Endothelial cell of umbilical vein (primary cell): ENCODE data around the gene IQSEC3. TPM values are rescaled to one million over a fixed set of nuclear protein-coding genes. Genes with fewer than 3 reads are reported as not detected.

Experiments
- BruUV-seq: library from RNA; stranded (reverse); fragments of 400-500 nt; replicated peaks from 2 replicates; lab custom pipeline; 2021; lab: Mats Ljungman, UMichigan
- CTCF ChIA-PET: fragments of 300-600, 350-600 bp; sonication (Branson Sonifier 250); formaldehyde crosslinking; loops from one replicate; lab custom pipeline; 2021; ENCODE audit warnings: antibody characterized with exemption, inconsistent platforms; lab: Charles Lee
- POLR2A ChIA-PET: fragments of 300-600, 350-600 bp; sonication (Branson Sonifier 250); formaldehyde crosslinking; loops from one replicate; lab custom pipeline; 2021; ENCODE audit warnings: antibody characterized with exemption, inconsistent platforms; lab: Charles Lee
- DNase-seq: peaks from one replicate; pipeline ENCODE4 v3.0.0-alpha.2; 2011; ENCODE audit warnings: low read depth, low spot score
- FAIRE-seq: peaks from 2 replicates; lab custom pipeline; 2011; peaks lifted over from hg19 to GRCh38; lab: Jason Lieb, UNC
- H2AFZ ChIP-seq: 2 replicates; pipeline ENCODE4 v1.6.0; 2012; ENCODE audit warnings: low read depth, low read length, control low read depth, inconsistent platforms
- H3K27ac ChIP-seq: 2 replicates; pipeline ENCODE4 v1.5.1; 2011; ENCODE audit warnings: low read depth, mild to moderate bottlenecking, control low read depth, low read length, moderate library complexity; ENCODE audit not compliant: insufficient read depth
- H3K27me3 ChIP-seq, 2 experiments: 2 replicates each; pipeline versions ENCODE4 v1.6.0 to v1.6.1; 2011; ENCODE audit warnings: low read length in 2 of 2, mixed read lengths in 1 of 2; ENCODE audit not compliant: control insufficient read depth in 2 of 2, insufficient read depth in 2 of 2
- H3K36me3 ChIP-seq, 2 experiments: 2 replicates in 1 of 2; 3 replicates in 1 of 2; pipeline ENCODE4 v1.5.1; 2011; ENCODE audit warnings: low read length in 2 of 2, mild to moderate bottlenecking in 1 of 2, moderate library complexity in 1 of 2; ENCODE audit not compliant: control insufficient read depth in 2 of 2, insufficient read depth in 2 of 2; ENCODE audit errors: extremely low read depth in 1 of 2
- H3K4me1 ChIP-seq: 3 replicates; pipeline ENCODE4 v1.5.1; 2011; ENCODE audit warnings: mild to moderate bottlenecking, low read length; ENCODE audit not compliant: control insufficient read depth, insufficient read depth; ENCODE audit errors: extremely low read depth
- H3K4me2 ChIP-seq: 2 replicates; pipeline ENCODE4 v1.6.1; 2011; ENCODE audit warnings: low read length, control low read depth, mixed read lengths; ENCODE audit not compliant: insufficient read depth
- H3K4me3 ChIP-seq, 3 experiments: fragments of 200-600 bp in 1 of 3; sonication (generic), shearing (Covaris generic) in 1 of 3; replicated peaks in 1 of 3; 2 replicates each; pipeline ENCODE4 v1.5.1; 2011 to 2016; ENCODE audit warnings: control low read depth in 3 of 3, low read length in 3 of 3, mild to moderate bottlenecking in 2 of 3, inconsistent platforms in 1 of 3, low read depth in 1 of 3, moderate library complexity in 1 of 3; ENCODE audit not compliant: insufficient read depth in 1 of 3
- H3K79me2 ChIP-seq: 2 replicates; pipeline ENCODE4 v1.6.0; 2012; ENCODE audit warnings: low read length, inconsistent platforms; ENCODE audit not compliant: control insufficient read depth, insufficient read depth
- H3K9ac ChIP-seq: replicated peaks from 2 replicates; pipeline ENCODE3; 2011; ENCODE audit warnings: low read length, control low read depth; ENCODE audit not compliant: insufficient read depth; ENCODE audit errors: extremely low read depth
- H3K9me1 ChIP-seq: replicated peaks from 3 replicates; pipeline ENCODE4 v1.6.0; 2011; ENCODE audit warnings: mild to moderate bottlenecking, low read length; ENCODE audit not compliant: control insufficient read depth, insufficient read depth; ENCODE audit errors: extremely low read depth
- H3K9me3 ChIP-seq: replicated peaks from 2 replicates; pipeline ENCODE4 v1.5.1; 2012; ENCODE audit warnings: low read length, inconsistent platforms; ENCODE audit not compliant: control insufficient read depth, insufficient read depth
- H4K20me1 ChIP-seq: replicated peaks from 2 replicates; pipeline ENCODE3; 2011; ENCODE audit warnings: mild to moderate bottlenecking, low read length; ENCODE audit not compliant: control insufficient read depth, insufficient read depth; ENCODE audit errors: extremely low read depth
- EZH2 ChIP-seq: IDR thresholded peaks from 2 replicates; pipeline ENCODE4 v1.6.1; 2012; ENCODE audit warnings: borderline replicate concordance, low read depth, mild to moderate bottlenecking, moderate library complexity, low read length, inconsistent platforms; ENCODE audit not compliant: severe bottlenecking
- FOS ChIP-seq: IDR thresholded peaks from 2 replicates; pipeline ENCODE4 v1.6.1; 2011; ENCODE audit warnings: mild to moderate bottlenecking, low read length, moderate library complexity, borderline replicate concordance; ENCODE audit not compliant: insufficient read depth
- GATA2 ChIP-seq: IDR thresholded peaks from 2 replicates; pipeline ENCODE4 v1.7.0; 2011; ENCODE audit warnings: low read depth, mild to moderate bottlenecking, moderate library complexity, mixed read lengths, low read length; ENCODE audit not compliant: insufficient read length, insufficient read depth
- JUN ChIP-seq: IDR thresholded peaks from 2 replicates; pipeline ENCODE4 v1.6.1; 2011; ENCODE audit warnings: borderline replicate concordance, low read depth; ENCODE audit not compliant: insufficient read length, insufficient read depth
- MAX ChIP-seq: IDR thresholded peaks from 2 replicates; pipeline ENCODE4 v1.6.1; 2011; ENCODE audit not compliant: insufficient read depth, insufficient read length
- MYC ChIP-seq: IDR thresholded peaks from one replicate; pipeline ENCODE4 v1.6.1; 2011; ENCODE audit warnings: mild to moderate bottlenecking, low read depth, low read length
- POLR2A ChIP-seq: IDR thresholded peaks from 2 replicates; pipeline ENCODE4 v1.6.1; 2012; ENCODE audit warnings: low read depth, mild to moderate bottlenecking, control low read depth, low read length
- POLR2AphosphoS5 ChIP-seq: IDR thresholded peaks from 2 replicates; pipeline ENCODE4 v1.6.1; 2012; ENCODE audit warnings: low read depth, mild to moderate bottlenecking, control low read depth, low read length, moderate library complexity; ENCODE audit not compliant: insufficient read depth
- dilution Hi-C: fragments of 300-500 bp; cut with MboI; formaldehyde crosslinking; loops from one replicate; pipeline ENCODE4 v1.15.0; 2019; ENCODE audit warnings: low sequenced_read_pairs; ENCODE audit not compliant: extremely low pct_ligation_motif_present
- intact Hi-C: fragments of 100-400 bp; cut with micrococcal nuclease; formaldehyde crosslinking; loops from one replicate; pipeline ENCODE4 v1.10.0; 2022
- polyA plus RNA-seq, 4 experiments: library from polyadenylated mRNA; depleted of rRNA in 3 of 4; stranded (reverse) in 3 of 4; unstranded in 1 of 4; fragments of >200 nt; gene quantifications; 2 replicates each; pipeline versions ENCODE4 v1.2.1 to v1.2.3, GENCODE V29; 2011 to 2012; ENCODE audit warnings: missing spikeins in 1 of 4
- total RNA-seq: library from RNA; stranded (reverse); gene quantifications from 2 replicates; pipeline ENCODE4 v1.2.3, GENCODE V29; 2021
- TF ChIP-seq, protein P1 (sequence below), 2 donors: IDR thresholded peaks; 1 replicate in 1 of 2; 2 replicates in 1 of 2; pipeline ENCODE4 v1.5.1; 2011; ENCODE audit warnings: low read length in 2 of 2, mild to moderate bottlenecking in 2 of 2, moderate library complexity in 2 of 2, control low read depth in 1 of 2, inconsistent platforms in 1 of 2, low read depth in 1 of 2; ENCODE audit not compliant: insufficient read depth in 1 of 2; ENCODE audit errors: extremely low read depth in 1 of 2

The IQSEC3 gene
- total and polyA plus RNA-seq, 2 donors (not counting 3 experiments of a cell fraction or from before 2014, with no cell fraction given), result not detected

GRCh38 chr12:85191-85666 lies 18.7 kb downstream of the IQSEC3 start:
- intact Hi-C loops (no loop called here), dilution Hi-C loops (no loop called here)
- Histone ChIP-seq H3K27ac (no peak overlapping the region), H3K9me3 (no peaks in the 10 kb centered on the region), H3K4me1 (no peaks in the 10 kb centered on the region), H3K9me1 (no peaks in the 10 kb centered on the region), H3K4me2 (no peak overlapping the region), H3K4me3 (no peak overlapping the region), H2AFZ (no peak overlapping the region), H3K9ac (no peak overlapping the region), H3K79me2 (no peaks in the 10 kb centered on the region), H3K36me3 (no peaks in the 10 kb centered on the region), H3K27me3 (peaks cover 8 to 11% of the 10 kb centered on the region in 2 experiments), H4K20me1 (no peaks in the 10 kb centered on the region)
- DNase-seq (no peak), FAIRE-seq (no peak)
- BruUV-seq, result no TSS peak
- no peak for TF ChIP-seq EZH2
- TF ChIP-seq, protein P1, sequence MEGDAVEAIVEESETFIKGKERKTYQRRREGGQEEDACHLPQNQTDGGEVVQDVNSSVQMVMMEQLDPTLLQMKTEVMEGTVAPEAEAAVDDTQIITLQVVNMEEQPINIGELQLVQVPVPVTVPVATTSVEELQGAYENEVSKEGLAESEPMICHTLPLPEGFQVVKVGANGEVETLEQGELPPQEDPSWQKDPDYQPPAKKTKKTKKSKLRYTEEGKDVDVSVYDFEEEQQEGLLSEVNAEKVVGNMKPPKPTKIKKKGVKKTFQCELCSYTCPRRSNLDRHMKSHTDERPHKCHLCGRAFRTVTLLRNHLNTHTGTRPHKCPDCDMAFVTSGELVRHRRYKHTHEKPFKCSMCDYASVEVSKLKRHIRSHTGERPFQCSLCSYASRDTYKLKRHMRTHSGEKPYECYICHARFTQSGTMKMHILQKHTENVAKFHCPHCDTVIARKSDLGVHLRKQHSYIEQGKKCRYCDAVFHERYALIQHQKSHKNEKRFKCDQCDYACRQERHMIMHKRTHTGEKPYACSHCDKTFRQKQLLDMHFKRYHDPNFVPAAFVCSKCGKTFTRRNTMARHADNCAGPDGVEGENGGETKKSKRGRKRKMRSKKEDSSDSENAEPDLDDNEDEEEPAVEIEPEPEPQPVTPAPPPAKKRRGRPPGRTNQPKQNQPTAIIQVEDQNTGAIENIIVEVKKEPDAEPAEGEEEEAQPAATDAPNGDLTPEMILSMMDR (IDR thresholded peaks at IDR 0.05; ENCODE audit: extremely low read depth in 1 of 2, insufficient read depth in 1 of 2, low read depth in 1 of 2, low read length in 2 of 2), result no peak
- no peak for TF ChIP-seq POLR2AphosphoS5
- no peak for TF ChIP-seq MAX
- no peak for TF ChIP-seq JUN
- TF ChIP-seq GATA2, result no peak
- no peak for TF ChIP-seq POLR2A
- TF ChIP-seq MYC, result no peak
- no peak for TF ChIP-seq FOS
- ChIA-PET CTCF (no interaction called here), POLR2A (no interaction called here)
